GM21717 (cell line): ENCODE data around the gene LRRK1.
"Not testable (repeated sequence)": the region's sequence is repeated elsewhere in the genome, so short reads cannot be mapped to it uniquely, and the experiment has no call there.

Experiments
- ATAC-seq: cut with Tn5 transposase; IDR thresholded peaks from one replicate; pipeline ENCODE4 v1.9.1; 2021; ENCODE audit warnings: mild to moderate bottlenecking, moderate library complexity; ENCODE audit not compliant: unreplicated experiment

The LRRK1 gene

GRCh38 chr15:101066501-101067408, 147.6 kb downstream of the LRRK1 start:
- no peak for ATAC-seq

GRCh38 chr15:101067660-101068522, 148.7 kb downstream of the LRRK1 start:
- ATAC-seq = no peak

- no peak for ATAC-seq
These were observed 149.4 kb downstream of the LRRK1 start for GRCh38 chr15:101068523-101068960.

GRCh38 chr15:101068961-101069653, 149.9 kb downstream of the LRRK1 start:
- ATAC-seq = no peak

- ATAC-seq = no peak
These were observed 150.5 kb downstream of the LRRK1 start for GRCh38 chr15:101069654-101069973.

- ATAC-seq = no peak
These were observed 150.9 kb downstream of the LRRK1 start for GRCh38 chr15:101070024-101070423.

GRCh38 chr15:101070502-101071273, 151.5 kb downstream of the LRRK1 start:
- no peak for ATAC-seq

GRCh38 chr15:101071651-101072050, 152.5 kb downstream of the LRRK1 start:
- no peak for ATAC-seq

GRCh38 chr15:101072235-101072634, 153.1 kb downstream of the LRRK1 start:
- not testable (repeated sequence) for ATAC-seq

- not testable (repeated sequence) for ATAC-seq
These were observed 158.9 kb downstream of the LRRK1 start for GRCh38 chr15:101077806-101078668.

- ATAC-seq = no peak
These were observed 159.6 kb downstream of the LRRK1 start for GRCh38 chr15:101078669-101079323.

GRCh38 chr15:101081900-101082299, 162.7 kb downstream of the LRRK1 start:
- no peak for ATAC-seq

GRCh38 chr15:101083336-101084045, 164.3 kb downstream of the LRRK1 start:
- ATAC-seq = no peak

GRCh38 chr15:101084801-101085200, 165.6 kb downstream of the LRRK1 start:
- ATAC-seq = no peak

- ATAC-seq = no peak
These were observed 166.1 kb downstream of the LRRK1 start for GRCh38 chr15:101085311-101085700.

GRCh38 chr15:101086394-101087171, 167.4 kb downstream of the LRRK1 start:
- ATAC-seq = no peak

- ATAC-seq = no peak
These were observed 168.1 kb downstream of the LRRK1 start for GRCh38 chr15:101087172-101087769.
